Fibroblast of villous mesenchyme (primary cell): ENCODE data around the gene NPM3. TPM values are rescaled to one million over a fixed set of nuclear protein-coding genes. Genes with fewer than 3 reads are reported as not detected.
"Not testable (repeated sequence)": the region's sequence is repeated elsewhere in the genome, so short reads cannot be mapped to it uniquely, and the experiment has no call there.

Source experiments
- DNase-seq: peaks from one replicate; pipeline ENCODE4 v3.0.0-alpha.2; 2010; ENCODE audit warnings: low read depth
- H3K4me3 ChIP-seq: 2 replicates; pipeline ENCODE4 v1.5.1; 2011; ENCODE audit warnings: low read depth, mild to moderate bottlenecking, low read length
- total RNA-seq: library from RNA; depleted of rRNA; stranded (reverse); fragments of >200 nt; gene quantifications from 2 replicates; pipeline ENCODE4 v1.2.3, GENCODE V29; 2012
- TF ChIP-seq, protein P1 (sequence below): IDR thresholded peaks from 2 replicates; pipeline ENCODE4 v1.5.1; 2012; ENCODE audit warnings: low read depth, mild to moderate bottlenecking, low read length; ENCODE audit not compliant: insufficient read depth

Gene NPM3
- total RNA-seq, 1 donor = 63.5 TPM

DNA sequence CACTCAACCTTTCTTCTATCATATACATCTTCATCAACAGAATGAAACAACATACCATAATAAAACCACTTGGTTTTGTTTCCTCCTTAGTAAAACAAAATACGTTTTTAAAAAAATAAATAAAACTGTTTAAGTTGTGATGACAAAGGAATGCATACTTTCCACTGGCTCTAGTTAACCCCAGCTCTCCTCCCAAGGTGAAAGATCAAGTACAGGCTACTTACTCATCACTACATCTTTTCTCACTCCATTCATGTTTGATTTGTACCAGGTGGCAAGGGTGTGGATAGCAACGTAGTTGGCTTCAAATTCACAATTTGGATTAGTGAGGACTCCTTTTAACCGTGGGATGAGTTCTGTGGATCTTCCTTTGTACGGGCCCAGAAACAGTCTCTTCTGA lies 20.3 kb upstream of the NPM3 start:
- TF ChIP-seq, protein P1, sequence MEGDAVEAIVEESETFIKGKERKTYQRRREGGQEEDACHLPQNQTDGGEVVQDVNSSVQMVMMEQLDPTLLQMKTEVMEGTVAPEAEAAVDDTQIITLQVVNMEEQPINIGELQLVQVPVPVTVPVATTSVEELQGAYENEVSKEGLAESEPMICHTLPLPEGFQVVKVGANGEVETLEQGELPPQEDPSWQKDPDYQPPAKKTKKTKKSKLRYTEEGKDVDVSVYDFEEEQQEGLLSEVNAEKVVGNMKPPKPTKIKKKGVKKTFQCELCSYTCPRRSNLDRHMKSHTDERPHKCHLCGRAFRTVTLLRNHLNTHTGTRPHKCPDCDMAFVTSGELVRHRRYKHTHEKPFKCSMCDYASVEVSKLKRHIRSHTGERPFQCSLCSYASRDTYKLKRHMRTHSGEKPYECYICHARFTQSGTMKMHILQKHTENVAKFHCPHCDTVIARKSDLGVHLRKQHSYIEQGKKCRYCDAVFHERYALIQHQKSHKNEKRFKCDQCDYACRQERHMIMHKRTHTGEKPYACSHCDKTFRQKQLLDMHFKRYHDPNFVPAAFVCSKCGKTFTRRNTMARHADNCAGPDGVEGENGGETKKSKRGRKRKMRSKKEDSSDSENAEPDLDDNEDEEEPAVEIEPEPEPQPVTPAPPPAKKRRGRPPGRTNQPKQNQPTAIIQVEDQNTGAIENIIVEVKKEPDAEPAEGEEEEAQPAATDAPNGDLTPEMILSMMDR = no peak
- DNase-seq = no peak

DNA sequence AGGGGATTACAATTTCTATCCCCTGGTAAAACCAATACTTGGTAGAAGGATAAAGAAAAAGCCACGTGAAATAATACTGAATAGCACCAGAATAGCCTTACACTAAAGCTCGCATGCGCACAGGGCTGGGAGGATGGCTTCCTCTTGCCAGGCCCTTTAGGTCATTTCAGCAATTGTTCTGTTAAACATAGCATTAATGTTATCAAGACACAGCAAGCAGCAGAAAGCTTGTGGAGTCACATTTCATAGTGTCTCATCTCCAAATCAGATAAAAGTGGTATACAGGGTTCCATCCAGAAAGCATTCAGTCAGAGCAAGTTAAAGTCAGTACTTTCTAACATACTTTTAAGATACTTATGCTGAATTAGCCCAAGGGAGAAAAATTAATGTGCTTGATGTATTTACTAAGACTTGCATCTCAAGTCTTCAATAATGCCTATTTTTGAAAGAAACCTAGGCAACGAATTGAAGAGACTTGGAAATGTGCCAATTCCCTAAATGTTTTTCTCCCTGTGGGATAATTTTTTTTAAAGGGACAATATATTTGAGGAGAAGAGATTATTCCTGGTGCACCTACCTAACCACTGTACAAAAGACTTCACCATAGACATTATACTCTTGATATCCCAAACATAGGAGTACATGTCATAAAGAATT lies 14.3 kb upstream of the NPM3 start:
- TF ChIP-seq, protein P1 = no peak
- DNase-seq = no peak
- no peak overlapping the region for H3K4me3 ChIP-seq

More for the DNA sequence above, 20.3 kb upstream of the NPM3 start:
- H3K4me3 ChIP-seq = no peak overlapping the region

DNA sequence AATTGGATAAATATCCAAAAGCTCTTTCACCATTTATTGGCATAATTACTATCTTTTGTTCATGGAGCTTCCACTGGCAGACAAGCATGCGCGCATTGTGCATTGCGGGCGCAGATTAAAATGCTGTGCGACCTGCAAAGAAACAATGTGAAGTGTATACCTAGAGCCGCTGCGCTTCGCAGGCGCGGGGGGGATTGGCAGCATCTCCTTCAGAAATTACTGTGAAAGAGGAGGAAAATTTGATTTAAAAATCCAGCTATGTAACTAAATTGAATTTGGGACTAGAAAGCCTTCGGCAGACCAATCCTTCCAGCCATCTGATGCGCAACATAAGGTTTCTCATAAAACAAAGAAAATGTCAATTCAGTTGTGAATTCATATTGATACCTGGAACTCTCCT lies 10.3 kb upstream of the NPM3 start:
- H3K4me3 ChIP-seq = no peak overlapping the region
- no peak for DNase-seq
- TF ChIP-seq, protein P1 = no peak

DNA sequence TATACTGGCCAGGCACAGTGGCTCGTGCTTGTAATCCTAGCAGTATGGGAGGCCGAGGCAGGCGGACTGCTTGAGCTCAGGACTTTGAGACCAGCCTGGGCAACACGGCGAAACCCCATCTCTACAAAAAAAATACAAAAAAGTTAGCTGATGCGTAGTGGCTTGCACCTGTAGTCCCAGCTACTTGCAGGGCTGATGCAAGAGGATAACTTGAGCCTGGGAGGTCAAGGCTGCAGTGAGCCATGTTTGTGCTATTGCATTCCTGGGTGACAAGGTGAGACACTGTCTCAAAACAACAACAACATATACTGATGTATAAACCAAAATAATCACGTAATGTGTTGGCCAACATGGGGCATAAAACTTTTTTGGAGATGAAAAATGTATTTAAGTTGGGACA lies 6.4 kb upstream of the NPM3 start:
- H3K4me3 ChIP-seq = no peak overlapping the region
- DNase-seq = no peak
- TF ChIP-seq, protein P1 = no peak

DNA sequence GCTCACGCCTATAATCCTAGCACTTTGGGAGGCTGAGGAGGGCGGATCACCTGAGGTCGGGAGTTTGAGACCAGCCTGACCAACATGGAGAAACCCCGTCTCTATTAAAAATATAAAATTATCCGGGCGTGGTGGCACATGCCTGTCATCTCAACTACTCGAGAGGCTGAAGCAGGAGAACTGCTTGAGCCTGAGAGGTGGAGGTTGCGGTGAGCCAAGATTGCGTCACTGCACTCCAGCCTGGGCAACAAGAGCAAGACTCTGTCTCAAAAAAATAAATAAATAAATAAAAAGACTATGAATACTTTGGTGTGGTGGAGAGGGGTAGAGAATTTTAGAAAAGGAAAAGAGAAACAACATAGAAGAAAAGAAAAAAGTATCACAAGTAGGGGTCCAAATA lies 6.0 kb upstream of the NPM3 start:
- DNase-seq, H3K4me3 ChIP-seq: not testable (repeated sequence)

DNA sequence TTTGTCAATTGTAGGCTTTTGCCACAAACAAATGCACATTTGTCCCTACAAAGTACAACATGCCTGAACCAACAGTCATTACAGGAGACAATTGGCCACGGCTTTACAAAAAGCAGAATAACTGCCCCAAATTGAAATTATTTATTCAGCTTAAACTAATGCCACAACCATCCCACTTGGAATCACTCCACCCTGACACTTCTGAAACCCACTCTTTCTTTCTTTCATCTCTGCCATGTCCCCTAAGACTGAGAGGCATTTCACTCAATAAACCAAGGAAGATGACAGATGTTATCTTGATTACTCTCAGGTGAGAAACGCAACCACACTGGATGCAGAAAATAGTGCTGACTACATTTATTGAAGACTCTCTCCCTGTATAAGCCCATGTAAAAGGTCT lies 2.6 kb upstream of the NPM3 start:
- H3K4me3 ChIP-seq = no peak overlapping the region
- no peak for DNase-seq
- TF ChIP-seq, protein P1 = no peak

DNA sequence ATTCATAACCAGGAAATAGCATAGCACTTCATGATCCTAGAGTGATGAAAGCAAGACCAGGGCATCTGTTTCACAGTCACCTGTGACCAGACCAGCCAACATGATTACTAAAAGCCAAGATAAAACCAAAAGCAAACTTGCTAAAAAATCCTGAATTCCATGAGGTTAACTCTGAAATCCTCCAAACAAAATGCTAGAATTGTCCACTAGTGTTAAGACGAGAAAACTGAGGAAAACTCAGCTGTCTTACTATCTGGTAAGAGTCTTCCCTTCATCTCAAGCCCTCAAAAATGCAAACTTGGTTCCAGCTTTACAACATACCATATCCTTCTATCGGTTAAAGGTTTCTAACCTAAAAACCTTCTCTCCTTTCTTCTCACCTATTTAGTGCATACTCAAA lies 1.3 kb upstream of the NPM3 start:
- no peak for DNase-seq
- H3K4me3 ChIP-seq = no peak overlapping the region
- TF ChIP-seq, protein P1 = no peak

DNA sequence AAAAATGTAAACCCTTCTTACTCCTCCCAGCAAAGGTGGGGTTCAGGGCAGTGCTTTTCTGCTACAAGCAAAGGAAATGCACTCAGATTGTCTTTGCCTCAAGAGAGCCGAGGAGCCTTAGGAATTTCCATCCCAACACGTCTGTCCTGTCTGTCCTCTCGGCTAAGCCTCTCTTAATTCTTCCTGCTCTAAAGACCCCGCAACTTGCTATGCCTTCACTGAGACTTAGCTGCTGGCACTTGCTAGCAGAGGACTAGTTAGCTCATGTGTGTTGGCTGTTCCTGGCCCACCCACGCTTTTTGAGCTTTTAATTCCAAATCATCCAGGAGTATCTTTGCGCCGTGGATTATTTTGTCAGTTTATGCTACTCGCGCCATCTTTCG lies 481 bp upstream of the NPM3 start:
- peak overlapping the region; percentile 88 for H3K4me3 ChIP-seq
- TF ChIP-seq, protein P1 = no peak

More for the DNA sequence above, 481 bp upstream of the NPM3 start:
- peak; percentile 21 for DNase-seq
